ENCODE data around the gene CLTB.
"Not testable (repeated sequence)": the region's sequence is repeated elsewhere in the genome, so short reads cannot be mapped to it uniquely, and the experiment has no call there.

Gene CLTB

GRCh38 chr5:176408590-176408989, 7.7 kb downstream of the CLTB start:
- Histone ChIP-seq H3K9ac (ENCODE audit: insufficient read length, low read depth) (no peak overlapping the region), H3K9me3 (ENCODE audit: insufficient read depth, low read length) (no peaks in the 10 kb centered on the region), H3K36me3 (ENCODE audit: insufficient read depth, insufficient read length, low read length) (peaks cover 40% of the 10 kb centered on the region), H3K4me3 (ENCODE audit: insufficient read length, low read depth) (no peak overlapping the region), H3K27me3 (ENCODE audit: insufficient read depth, insufficient read length) (no peaks in the 10 kb centered on the region), H3K4me1 (ENCODE audit: insufficient read depth, insufficient read length) (no peaks in the 10 kb centered on the region)
- no peak for DNase-seq (ENCODE audit: low read depth, low spot score)
- no peak for TF ChIP-seq ZNF274 (IDR thresholded peaks at IDR 0.05; ENCODE audit: low read depth, low read length)
- no peak for TF ChIP-seq YY1 (IDR thresholded peaks at IDR 0.05; ENCODE audit: insufficient read depth, insufficient read length)
- TF ChIP-seq SUZ12 (IDR thresholded peaks at IDR 0.05; ENCODE audit: extremely low read depth, insufficient read depth, insufficient read length): no peak

GRCh38 chr5:176408252-176408573, 8.1 kb downstream of the CLTB start:
- H3K9me3 ChIP-seq (ENCODE audit: insufficient read depth, low read length); H3K27me3 ChIP-seq (ENCODE audit: insufficient read depth, insufficient read length); H3K9ac ChIP-seq (ENCODE audit: insufficient read length, low read depth); DNase-seq (ENCODE audit: low read depth, low spot score); H3K4me3 ChIP-seq (ENCODE audit: insufficient read length, low read depth); H3K4me1 ChIP-seq (ENCODE audit: insufficient read depth, insufficient read length): not testable (repeated sequence)
- H3K36me3 ChIP-seq (ENCODE audit: insufficient read depth, insufficient read length, low read length): peaks cover 39% of the 10 kb centered on the region

- Histone ChIP-seq H3K27me3 (ENCODE audit: insufficient read depth, insufficient read length) (no peaks in the 10 kb centered on the region), H3K9me3 (ENCODE audit: insufficient read depth, low read length) (no peaks in the 10 kb centered on the region), H3K36me3 (ENCODE audit: insufficient read depth, insufficient read length, low read length) (peaks cover 36% of the 10 kb centered on the region), H3K4me1 (ENCODE audit: insufficient read depth, insufficient read length) (no peaks in the 10 kb centered on the region), H3K4me3 (ENCODE audit: insufficient read length, low read depth) (no peak overlapping the region), H3K9ac (ENCODE audit: insufficient read length, low read depth) (no peak overlapping the region)
- TF ChIP-seq ZNF274 (IDR thresholded peaks at IDR 0.05; ENCODE audit: low read depth, low read length): no peak
- TF ChIP-seq YY1 (IDR thresholded peaks at IDR 0.05; ENCODE audit: insufficient read depth, insufficient read length): no peak
- TF ChIP-seq SUZ12 (IDR thresholded peaks at IDR 0.05; ENCODE audit: extremely low read depth, insufficient read depth, insufficient read length): no peak
- no peak for DNase-seq (ENCODE audit: low read depth, low spot score)
Measured at GRCh38 chr5:176407456-176408251, 8.7 kb downstream of the CLTB start.

- H3K9ac ChIP-seq (ENCODE audit: insufficient read length, low read depth): no peak overlapping the region
- no peak overlapping the region for H3K4me3 ChIP-seq (ENCODE audit: insufficient read length, low read depth)
- H3K4me1 ChIP-seq (ENCODE audit: insufficient read depth, insufficient read length): no peaks in the 10 kb centered on the region
- TF ChIP-seq ZNF274 (IDR thresholded peaks at IDR 0.05; ENCODE audit: low read depth, low read length) (no peak), YY1 (IDR thresholded peaks at IDR 0.05; ENCODE audit: insufficient read depth, insufficient read length) (no peak), SUZ12 (IDR thresholded peaks at IDR 0.05; ENCODE audit: extremely low read depth, insufficient read depth, insufficient read length) (no peak)
- H3K27me3 ChIP-seq (ENCODE audit: insufficient read depth, insufficient read length): no peaks in the 10 kb centered on the region
- no peak for DNase-seq (ENCODE audit: low read depth, low spot score)
- no peaks in the 10 kb centered on the region for H3K9me3 ChIP-seq (ENCODE audit: insufficient read depth, low read length)
- peaks cover 36% of the 10 kb centered on the region for H3K36me3 ChIP-seq (ENCODE audit: insufficient read depth, insufficient read length, low read length)
Measured at GRCh38 chr5:176406436-176407052, 9.8 kb downstream of the CLTB start.

GRCh38 chr5:176405656-176406435, 10.5 kb downstream of the CLTB start:
- TF ChIP-seq YY1 (IDR thresholded peaks at IDR 0.05; ENCODE audit: insufficient read depth, insufficient read length) (no peak), ZNF274 (IDR thresholded peaks at IDR 0.05; ENCODE audit: low read depth, low read length) (no peak), SUZ12 (IDR thresholded peaks at IDR 0.05; ENCODE audit: extremely low read depth, insufficient read depth, insufficient read length) (no peak)
- DNase-seq (ENCODE audit: low read depth, low spot score): no peak
- H3K9me3 ChIP-seq (ENCODE audit: insufficient read depth, low read length): no peaks in the 10 kb centered on the region
- H3K36me3 ChIP-seq (ENCODE audit: insufficient read depth, insufficient read length, low read length): peaks cover 38% of the 10 kb centered on the region
- H3K27me3 ChIP-seq (ENCODE audit: insufficient read depth, insufficient read length): no peaks in the 10 kb centered on the region
- H3K9ac ChIP-seq (ENCODE audit: insufficient read length, low read depth): no peak overlapping the region
- no peak overlapping the region for H3K4me3 ChIP-seq (ENCODE audit: insufficient read length, low read depth)
- H3K4me1 ChIP-seq (ENCODE audit: insufficient read depth, insufficient read length): no peaks in the 10 kb centered on the region

- Histone ChIP-seq H3K36me3 (ENCODE audit: insufficient read depth, insufficient read length, low read length) (peaks cover 15% of the 10 kb centered on the region), H3K4me3 (ENCODE audit: insufficient read length, low read depth) (no peak overlapping the region), H3K27me3 (ENCODE audit: insufficient read depth, insufficient read length) (no peaks in the 10 kb centered on the region), H3K4me1 (ENCODE audit: insufficient read depth, insufficient read length) (no peaks in the 10 kb centered on the region), H3K9me3 (ENCODE audit: insufficient read depth, low read length) (no peaks in the 10 kb centered on the region), H3K9ac (ENCODE audit: insufficient read length, low read depth) (no peak overlapping the region)
- TF ChIP-seq YY1 (IDR thresholded peaks at IDR 0.05; ENCODE audit: insufficient read depth, insufficient read length): no peak
- no peak for TF ChIP-seq SUZ12 (IDR thresholded peaks at IDR 0.05; ENCODE audit: extremely low read depth, insufficient read depth, insufficient read length)
- TF ChIP-seq ZNF274 (IDR thresholded peaks at IDR 0.05; ENCODE audit: low read depth, low read length): no peak
- no peak for DNase-seq (ENCODE audit: low read depth, low spot score)
Measured at GRCh38 chr5:176401281-176402205, 14.8 kb downstream of the CLTB start.

Measured in NT2/D1 (cell line).